GM19328 (cell line): ENCODE results near the gene ANO7.

Source experiments
- ATAC-seq: cut with Tn5 transposase; IDR thresholded peaks from one replicate; pipeline ENCODE4 v1.9.1; 2021; ENCODE audit warnings: mild to moderate bottlenecking, moderate library complexity; ENCODE audit not compliant: unreplicated experiment

The ANO7 gene

DNA sequence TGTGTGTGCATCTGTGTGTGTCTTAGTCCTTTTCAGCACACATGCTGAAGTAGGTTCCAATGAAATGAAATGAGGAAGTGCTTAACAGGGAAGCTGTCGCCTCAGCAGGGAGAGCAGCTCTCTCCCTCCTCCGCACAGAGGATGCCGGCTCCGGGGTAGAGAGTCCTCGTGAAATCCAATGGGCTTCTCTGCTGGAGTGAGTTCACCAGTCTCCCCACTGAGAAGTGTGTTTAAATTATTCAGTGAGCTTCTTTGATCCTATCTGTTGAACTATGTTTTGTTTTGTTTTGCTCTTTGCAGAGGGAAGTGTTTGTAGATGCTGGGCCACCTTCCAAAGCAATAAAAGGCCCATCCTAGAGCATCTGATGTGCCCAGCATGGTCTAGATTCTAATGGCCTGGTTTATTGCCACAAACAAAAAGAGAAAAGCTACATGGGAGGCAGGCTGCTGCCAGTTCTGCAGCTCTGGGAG, 31.5 kb upstream of the ANO7 start:
- no peak for ATAC-seq

DNA sequence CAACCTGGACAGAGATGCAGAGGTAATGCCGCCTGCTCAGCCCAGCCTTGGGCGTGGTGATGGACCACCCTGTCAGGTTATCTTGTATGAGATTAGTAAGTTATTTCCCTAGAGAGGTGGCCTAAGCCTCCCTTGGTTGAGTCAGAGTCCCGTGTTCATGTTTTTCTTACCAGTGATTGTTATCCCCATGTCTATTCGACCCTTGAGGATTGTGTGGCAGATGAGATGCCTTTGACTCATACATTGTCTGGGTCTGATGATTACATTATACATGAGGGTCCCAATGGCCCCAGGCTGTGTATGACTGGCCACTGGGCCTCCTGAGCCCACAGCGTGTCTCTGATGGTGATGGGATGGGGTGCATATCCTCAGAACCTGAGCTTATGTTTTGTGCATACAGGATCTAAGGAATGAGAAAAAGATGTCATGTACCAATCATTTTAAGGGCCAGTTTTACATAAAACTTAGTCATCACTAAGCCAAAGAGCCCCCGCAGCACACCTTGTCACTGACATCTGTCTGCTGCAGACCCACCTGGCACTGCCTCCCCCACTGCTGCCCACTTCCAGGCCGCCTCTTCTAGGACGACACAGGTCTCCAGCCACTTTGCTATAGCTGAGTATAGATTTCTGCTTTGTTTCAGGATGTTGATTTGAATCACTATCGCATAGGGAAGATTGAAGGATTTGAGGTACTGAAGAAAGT, 30.5 kb upstream of the ANO7 start:
- ATAC-seq = no peak

DNA sequence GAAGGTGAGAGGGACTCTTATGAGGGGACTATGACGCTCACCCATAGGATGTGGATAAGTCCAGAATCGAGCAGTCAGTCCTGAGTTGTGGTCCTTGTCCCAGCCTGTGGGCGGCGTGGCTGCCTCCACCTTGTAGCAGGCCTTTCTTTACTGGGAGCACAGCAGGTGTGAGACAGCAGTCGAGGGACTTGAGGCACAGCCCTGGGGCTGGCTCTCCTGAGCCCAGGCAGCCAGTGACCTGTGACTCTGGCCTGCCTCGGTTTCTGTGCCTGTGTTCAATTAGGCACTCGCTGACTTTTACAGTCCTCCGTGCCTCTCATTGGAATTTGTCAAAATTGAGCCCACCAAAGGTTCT, 30.0 kb upstream of the ANO7 start:
- ATAC-seq = no peak

DNA sequence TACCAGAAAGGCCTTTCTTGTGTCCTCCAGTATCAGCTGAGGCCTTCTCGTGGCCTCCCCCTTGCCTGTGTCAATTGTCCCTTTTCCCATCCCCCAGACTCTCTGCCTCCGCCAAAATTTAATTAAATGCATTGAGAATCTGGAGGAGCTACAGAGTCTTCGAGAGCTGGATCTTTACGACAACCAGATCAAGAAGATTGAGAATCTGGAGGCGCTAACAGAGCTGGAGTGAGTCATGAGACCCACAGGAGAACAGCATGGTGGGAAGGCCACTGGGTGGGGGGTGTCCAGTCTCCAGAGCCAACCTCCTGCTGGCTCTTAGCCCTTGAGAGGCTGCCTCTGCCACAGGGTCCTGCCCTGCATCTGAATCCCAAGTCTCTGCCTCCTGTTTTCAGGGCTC, 29.4 kb upstream of the ANO7 start:
- ATAC-seq = no peak

DNA sequence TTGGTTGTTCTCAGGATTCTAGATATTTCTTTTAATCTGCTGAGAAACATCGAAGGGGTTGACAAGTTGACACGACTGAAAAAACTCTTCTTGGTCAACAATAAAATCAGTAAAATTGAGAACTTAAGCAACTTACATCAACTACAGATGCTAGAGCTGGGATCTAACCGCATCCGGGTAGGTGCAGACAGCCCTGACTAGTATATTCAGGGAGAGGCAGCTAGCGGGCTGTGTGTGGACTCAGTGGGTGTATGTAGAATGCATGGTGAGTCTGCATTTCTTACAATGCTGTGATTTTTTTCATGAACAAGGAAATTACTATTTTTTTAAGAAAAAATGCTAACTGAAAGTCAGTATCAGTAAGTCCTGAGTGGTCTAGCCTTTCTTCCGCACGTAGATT, 28.2 kb upstream of the ANO7 start:
- ATAC-seq = no peak

DNA sequence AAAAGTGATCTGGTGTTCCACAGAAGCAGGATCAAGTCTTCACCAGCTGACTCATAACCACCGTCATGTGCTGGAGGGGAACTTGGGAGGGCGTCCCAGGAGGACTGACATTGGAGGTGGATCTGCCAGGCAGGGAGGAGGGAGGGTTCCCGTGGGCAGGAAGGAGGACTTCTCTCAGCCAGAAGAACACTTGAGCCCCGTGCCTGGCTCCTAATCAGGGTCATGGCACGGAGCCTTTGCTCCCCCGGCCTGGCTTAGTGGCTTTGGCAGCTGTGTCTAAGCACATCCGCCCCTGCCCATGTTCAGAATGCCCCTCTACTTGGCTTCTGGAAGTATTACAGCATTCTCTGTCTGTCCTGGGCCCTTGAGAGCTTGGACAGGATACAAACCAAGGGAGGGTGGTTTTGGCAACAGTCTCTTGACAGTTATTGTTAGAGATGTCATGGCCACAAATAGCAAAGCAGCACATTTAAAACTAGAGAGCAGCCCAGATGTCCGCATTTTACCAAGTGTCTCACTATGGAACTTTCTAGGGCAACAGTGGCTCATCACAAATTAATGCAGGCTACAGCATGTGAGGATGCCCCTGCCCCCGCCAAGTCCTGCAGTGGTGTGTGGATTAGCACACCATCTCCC, 26.7 kb upstream of the ANO7 start:
- ATAC-seq = no peak

DNA sequence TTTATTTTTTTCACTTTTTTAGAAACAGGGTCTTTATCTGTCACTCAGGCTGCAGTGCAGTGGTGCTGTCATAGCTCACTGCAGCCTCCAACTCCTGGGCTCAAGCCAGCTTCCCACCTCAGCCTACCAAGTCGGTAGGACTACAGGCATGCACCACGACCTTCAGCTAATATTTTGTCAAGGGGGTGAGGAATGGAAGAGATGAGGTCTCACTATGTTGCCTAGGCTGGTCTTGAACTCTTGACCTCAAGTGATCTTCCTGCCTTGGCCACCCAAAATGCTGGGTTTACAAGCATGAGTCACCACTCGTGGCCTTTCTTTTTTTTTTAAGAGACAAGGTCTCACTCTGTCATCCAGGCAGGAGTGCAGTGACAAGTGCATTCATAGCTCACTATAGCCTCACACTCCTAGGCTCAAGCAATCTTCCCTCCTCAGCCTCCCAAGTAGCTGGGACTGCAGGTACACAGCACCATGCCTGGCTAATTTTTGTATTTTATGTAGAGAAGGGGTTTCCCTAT, 24.8 kb upstream of the ANO7 start:
- no peak for ATAC-seq

DNA sequence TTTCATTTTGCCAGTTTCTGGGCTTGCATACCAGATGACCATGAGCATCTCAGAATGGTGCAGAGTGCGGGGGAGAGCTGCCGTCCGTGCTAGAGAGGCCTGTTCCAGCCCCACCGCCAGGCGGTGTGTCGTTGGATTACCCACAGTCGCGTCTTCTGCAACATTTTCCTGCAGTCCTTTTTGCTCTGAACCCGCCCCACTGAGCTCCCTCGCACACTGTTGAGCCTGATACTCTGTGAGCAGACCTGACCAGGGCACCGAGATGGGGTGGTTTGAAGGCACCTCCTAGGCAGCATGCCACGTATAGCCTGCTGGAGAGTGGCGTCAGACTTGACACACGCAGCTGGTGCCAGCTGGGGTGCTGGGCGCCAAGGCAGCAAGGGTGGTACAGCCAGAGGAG, 20.1 kb upstream of the ANO7 start:
- ATAC-seq = no peak

DNA sequence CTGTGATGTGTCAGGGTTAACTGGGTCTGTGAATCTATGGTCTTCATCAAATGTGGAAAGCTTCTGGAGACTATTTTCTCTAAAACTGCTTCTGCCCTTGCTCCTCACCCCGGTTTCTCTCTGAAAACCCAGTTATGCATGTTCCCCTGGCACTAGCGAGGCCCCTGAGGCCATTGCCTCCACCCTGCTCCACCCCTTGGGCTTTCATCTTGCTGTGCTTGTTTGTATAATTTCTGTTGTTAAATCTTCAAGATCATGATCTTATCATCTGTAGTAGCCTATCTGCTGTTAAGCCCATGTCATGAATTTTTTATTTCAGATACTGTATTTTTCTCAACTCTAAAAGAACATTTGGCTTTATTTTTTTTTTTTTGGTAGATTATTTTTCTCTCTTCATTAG, 14.9 kb upstream of the ANO7 start:
- ATAC-seq = no peak

DNA sequence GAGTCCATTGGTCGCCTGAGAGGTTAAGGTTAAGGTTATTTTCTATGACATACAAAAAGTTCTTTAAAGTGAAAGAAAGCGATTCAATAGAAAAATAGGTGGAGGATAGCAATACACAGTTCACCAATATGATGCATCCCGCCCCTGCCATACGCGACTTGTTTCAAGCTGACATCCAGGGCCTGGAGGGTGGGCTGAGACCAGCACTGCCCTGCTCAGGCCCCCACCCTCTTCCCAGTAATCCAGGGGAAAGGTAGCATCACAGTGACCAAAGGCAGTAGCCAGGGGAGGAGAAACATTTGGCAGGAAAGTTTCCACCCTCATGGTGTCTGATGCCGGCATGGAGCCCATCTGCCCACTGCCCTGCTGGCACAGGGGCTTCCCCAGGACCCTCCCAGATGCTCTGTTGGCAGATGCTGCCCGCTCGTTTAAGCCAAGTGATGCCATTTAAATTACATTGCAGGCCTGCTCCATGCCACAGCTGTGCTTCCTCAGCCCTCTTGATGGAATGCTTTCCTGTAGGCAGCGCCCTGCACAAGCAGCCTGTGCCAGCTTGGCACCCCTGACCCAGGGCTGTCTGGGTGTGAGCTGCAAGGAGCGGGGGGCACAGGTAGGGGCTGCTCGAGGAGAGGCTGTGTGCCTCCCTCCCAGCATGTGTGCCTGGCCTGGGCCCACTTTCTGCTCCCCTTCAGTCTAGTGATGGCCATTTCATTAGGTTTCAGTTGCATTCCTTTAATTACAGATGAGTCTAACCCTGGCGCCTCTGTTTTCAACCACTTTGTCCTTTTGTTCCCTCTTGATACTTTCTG, 10.7 kb upstream of the ANO7 start:
- ATAC-seq = no peak

DNA sequence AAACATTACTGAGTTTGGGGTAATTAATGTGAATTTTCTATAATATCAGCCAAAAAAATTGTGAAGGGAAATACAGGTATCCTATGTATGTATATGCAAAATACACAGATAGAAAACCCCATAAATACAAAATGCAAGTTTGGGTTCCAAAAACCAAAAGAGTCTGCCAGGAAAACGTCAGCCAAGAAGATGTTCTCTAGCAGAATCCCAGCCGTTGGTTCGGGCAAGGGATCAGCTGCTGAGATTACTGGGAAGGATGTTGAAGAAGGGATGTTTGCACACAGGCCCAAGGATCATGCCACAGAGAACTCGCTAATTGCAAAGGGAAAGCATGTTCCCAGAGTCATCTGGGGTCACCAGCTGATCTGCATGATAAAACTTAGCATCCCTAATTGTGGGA, 9.5 kb upstream of the ANO7 start:
- no peak for ATAC-seq

DNA sequence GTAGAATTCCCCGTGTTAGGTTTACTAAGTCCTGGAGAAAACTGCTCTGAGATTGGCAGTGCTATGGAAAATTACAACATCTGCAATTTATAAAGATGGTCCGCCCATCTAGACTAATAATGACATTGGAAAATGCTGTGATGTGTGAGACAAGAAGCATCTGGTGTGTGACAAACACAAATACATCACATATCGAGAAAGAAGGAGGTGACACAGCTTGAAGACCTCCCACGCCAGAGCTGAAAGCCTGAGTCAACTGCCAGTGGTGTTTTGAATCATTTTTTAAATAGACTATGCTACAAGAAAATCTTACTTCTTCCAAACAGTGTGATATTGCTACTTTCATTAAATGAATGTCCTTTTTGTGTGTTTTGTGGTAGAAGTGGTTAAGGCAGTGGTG, 8.6 kb upstream of the ANO7 start:
- ATAC-seq = no peak

DNA sequence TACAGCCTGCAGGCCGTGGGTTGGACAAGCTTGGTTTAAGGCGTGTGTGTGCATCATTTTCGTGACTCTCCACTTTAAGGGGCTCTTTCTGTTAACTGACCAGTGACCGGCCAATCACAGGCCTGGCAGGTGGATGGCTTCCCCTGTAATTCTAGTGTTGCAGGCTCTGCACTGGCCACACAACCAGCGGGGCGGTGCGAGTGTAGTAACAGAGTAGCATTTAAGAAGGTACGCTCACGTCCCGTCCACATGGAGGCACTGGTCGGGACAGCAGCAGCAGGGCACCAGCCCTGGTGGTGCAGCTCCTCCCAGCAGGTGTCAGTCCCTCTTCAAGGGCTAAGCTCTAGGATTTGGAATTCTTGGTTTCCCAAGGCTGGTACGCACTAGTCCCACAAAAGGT, 8.0 kb upstream of the ANO7 start:
- no peak for ATAC-seq

DNA sequence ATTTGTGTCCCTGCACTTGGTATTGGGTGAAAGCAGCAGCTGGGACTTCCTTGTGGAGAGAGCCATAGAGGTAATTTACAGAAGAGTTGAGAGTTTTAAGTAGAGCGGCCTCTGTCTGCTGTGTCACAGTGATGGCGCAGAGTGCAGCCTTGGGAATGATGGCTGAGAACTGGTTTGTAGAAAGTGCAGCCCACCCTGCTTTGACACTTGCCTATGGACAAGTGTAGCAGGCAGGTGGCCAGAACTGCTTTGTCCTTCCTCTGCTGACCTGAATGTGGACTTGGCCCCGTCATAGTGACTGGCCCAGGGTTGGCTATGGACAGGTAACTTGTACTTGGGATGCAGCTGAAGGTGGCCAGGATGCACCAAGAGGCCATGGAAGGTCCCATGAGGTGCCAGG, 6.4 kb upstream of the ANO7 start:
- ATAC-seq = no peak

DNA sequence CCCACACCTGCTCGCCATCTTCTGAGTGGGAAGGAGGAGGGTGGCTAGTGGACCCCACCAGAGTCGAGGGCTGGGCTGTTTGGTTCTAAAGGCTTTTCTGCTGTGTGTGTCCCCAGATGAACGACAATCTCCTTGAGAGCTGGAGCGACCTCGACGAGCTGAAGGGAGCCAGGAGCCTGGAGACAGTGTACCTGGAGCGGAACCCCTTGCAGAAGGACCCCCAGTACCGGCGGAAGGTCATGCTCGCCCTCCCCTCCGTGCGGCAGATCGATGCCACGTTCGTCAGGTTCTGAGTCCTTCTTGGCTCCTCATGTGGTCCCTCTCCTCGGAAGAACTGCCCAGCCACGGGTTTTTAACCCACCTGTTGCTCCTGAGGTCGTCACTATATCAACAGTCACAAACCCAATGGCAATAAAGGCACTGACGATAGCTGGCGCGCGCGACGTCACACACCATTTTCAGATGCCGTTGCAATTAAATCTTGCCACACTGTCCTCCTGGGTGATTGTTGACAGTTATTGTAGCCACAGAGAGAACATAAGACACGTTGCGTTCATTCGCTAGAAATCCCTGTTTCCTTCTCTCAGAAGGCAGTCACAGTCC, 5.8 kb upstream of the ANO7 start:
- no peak for ATAC-seq

DNA sequence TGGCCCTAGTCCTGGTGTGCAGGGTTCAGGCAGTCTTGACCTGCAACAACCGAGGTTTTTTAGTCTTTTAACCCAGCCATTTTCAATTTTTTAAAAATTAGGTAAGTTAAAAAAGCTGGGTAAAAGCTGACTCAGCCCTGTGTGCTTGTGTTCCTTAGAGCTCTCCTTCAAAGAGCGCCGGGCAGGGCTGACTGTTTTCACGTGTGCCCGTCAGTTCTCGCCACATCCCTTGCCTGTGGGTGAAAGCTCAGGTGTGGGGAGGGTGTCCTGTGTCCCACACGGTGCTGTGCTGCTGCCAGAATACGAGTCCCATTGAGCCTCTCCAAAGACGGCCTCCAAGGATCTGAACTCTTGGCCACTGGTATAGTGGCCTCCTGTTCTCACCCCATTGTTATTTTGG, 5.3 kb upstream of the ANO7 start:
- ATAC-seq = no peak

DNA sequence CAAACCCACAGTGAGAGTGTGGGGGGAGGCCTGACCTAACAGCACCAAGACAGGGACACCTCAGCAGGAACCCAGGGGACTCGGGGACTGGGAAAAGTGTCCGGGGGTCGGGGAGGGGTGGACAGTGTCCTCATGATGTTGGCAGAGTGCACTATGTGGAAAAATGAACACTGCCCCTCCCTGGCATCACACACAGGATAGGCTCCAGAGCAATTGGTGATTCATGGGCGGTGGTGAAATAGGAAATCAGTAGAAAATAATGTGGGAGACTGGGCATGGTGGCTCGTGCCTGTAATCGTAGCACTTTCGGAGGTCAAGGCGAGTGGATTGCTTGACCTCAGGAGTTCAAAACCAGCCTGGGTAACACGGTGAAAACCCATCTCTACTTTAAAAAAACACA, 3.6 kb upstream of the ANO7 start:
- no peak for ATAC-seq

DNA sequence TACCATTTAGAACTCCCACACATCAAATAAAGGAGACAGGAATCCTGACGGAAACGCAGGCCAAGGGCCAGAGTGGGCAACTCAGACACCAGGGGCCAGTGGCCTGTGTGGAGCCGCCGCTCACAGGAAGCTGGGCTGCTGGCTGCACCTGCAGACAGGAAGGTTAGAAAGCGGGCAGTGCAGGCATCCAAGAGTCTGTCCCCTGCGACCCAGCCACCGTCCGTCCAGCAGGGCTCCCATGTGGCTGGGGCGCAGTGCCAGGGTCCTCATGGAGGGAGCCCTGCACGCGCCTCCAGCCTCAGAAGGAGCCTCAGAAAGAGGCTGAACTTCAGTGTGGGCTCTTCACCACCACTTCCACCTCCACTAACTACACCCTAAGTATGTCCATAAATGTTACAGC, 2.5 kb upstream of the ANO7 start:
- no peak for ATAC-seq

DNA sequence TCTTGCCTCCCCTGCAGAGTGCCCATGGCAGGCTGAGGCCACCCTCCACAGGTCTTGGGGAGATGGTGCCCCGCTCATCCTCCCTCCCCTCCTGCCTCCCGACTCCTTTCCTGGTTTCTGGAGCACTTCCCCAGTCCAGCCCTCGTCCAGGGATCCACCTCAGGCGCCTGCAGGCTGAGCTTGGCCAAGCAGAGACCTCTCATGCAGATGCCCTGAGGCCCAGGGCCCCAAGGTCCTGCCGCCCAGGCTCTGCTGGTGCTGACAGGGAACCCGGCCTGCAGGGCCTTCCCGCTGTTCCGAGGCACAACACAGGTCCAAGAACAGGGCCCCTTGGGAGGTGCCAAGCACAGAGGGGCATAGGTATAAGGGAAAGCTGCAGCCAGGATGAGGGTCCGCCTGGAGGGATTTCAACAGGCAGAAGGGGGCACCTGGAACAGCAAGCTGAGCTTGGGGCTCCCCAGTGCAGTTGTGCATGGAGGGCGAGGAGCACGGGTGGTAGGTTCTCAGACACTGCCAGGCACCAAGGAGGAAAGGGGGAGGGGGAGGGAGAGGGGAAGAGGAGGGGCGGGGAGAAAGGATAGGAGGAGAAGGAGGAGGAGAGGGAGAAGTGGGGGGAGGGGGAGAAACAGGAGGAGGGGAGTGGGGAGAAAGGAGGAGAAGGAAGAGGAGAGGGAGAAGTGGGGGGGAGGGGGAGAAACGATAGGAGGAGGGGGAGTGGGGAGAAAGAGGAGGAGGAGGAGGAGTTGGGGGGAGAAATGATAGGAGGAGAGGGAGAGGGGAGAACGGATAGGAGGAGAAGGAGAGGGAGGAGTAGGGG, 1.2 kb upstream of the ANO7 start:
- ATAC-seq = no peak

DNA sequence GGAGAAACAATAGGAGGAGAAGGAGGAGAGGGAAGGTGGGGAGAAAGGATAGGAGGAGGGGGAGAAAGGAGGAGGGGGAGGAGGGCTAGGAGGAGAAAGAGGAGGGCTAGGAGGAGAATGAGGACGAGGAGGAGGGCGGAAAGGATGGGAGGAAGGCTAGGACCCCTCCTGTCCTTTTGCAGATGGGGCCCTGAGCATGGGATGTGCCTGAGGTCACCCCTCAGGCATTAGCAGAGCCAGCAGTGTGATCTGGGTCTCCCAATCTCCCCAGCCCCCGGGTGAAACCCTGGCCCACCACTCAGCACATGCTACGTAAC, 601 bp upstream of the ANO7 start:
- ATAC-seq = no peak
